Fibroblast of skin of back (primary cell): ENCODE results near the gene THOC5. TPM values are rescaled to one million over a fixed set of nuclear protein-coding genes. Genes with fewer than 3 reads are reported as not detected.
"Not testable (repeated sequence)": the region's sequence is repeated elsewhere in the genome, so short reads cannot be mapped to it uniquely, and the experiment has no call there.

Experiments used
- DNase-seq: peaks from one replicate; pipeline ENCODE4 v3.0.0-alpha.2; 2013
- polyA plus RNA-seq, 2 experiments: library from polyadenylated mRNA; unstranded; fragments of 120-200 nt; gene quantifications; one replicate each; pipeline ENCODE4 v1.2.1, GENCODE V29; 2013; ENCODE audit not compliant: insufficient read length in 2 of 2

The THOC5 gene
- 50.8 TPM for polyA plus RNA-seq (2013, experiment 1 of 2; ENCODE audit: insufficient read length)
- polyA plus RNA-seq (2013, experiment 2 of 2; ENCODE audit: insufficient read length), result 44.4 TPM

DNA sequence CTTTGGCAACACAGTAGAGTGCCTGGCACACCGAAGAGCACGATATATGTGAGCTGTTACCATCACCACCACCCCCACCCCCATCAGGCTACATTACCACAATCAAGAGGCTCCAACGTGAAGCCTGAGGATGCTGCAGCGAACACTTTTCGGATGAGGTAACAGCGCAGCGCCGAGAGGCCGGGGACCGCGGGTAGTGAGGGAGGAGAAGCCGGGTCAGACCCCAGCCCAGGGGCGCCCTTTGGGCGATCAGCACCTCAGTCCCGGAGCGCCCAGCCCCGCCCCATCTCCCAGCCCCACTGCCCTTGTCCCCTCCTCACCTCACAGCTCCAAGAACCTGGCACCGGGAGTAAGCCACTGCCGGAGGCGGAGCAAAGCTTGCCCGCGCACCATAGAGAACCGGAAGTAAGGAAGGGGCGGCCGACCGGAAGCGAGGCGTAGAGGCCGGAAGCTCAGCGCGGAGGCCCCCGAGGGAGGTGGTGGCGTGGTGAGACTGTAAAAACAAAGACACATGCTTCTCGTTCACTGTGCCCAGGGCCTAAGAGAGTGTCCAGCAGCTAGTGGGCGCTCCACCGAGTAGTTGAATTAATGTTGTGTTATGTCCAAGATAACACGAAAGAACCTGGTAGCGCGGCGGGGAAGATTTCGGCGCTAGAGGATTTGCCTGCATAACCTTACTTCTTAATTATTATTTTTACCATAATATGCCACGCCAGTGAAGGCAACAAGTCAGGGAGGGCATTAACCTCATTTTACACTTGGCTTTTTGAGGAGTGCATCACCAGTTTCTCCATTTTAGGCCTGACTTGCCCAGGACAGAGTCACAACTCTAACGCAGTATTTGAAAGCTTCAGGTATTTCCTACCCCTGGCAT lies at the start of gene THOC5:
Gene THOC5, minus strand, starts transcription at position 407 of the 874 bp plus-strand sequence. CDS start 4,610 bp downstream, outside the sequence.
- DNase-seq, result peak; percentile 97

DNA sequence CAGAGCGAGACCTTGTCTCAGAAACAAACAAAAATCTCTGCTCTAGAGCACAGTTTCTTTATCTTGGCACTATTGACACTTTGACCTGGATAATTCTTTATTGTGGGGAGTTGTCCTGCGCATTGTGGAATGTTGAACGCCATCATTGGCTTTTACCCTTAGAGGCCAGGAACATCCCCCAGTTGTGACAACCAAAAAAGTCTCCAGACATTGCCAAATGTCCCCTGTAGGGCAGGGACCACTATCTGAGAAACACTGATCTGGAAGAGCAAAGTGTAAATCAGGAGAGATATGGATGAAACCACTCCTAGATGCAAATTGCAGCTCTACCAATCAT lies 45.1 kb upstream of the THOC5 start:
- no peak for DNase-seq

DNA sequence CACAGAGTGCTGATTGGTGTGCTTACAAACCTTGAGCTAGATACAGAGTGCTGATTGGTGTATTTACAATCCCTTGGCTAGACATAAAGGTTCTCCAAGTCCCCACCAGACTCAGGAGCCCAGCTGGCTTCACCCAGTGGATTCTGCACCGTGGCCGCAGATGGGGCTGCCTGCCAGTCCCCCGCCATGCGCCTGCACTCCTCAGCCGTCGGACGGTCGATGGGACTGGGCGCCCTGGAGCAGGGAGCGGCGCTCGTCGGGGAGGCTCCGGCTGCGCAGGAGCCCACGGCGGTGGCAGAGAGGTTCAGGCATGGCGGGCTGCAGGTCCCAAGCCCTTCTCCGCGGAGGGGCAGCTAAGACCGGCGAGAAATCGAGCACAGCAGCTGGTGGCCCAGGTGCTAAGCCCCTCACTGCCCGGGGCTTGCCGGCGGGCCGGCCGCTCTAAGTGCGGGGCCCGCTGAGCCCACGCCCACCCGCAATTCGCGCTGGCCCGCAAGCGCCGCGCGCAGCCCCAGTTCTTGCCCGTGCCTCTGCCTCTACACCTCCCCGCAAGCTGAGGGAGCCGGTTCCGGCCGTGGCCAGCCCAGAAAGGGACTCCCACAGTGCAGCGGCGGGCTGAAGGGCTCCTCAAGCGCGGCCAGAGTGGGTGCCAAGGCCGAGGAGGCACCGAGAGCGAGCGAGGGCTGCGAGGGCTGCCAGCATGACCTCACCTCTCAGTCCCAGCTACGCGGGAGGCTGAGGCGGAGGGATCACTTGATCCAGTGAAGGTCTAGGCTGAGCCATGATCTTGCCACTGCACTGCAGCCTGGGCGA lies 44.5 kb upstream of the THOC5 start:
- DNase-seq, result not testable (repeated sequence)

DNA sequence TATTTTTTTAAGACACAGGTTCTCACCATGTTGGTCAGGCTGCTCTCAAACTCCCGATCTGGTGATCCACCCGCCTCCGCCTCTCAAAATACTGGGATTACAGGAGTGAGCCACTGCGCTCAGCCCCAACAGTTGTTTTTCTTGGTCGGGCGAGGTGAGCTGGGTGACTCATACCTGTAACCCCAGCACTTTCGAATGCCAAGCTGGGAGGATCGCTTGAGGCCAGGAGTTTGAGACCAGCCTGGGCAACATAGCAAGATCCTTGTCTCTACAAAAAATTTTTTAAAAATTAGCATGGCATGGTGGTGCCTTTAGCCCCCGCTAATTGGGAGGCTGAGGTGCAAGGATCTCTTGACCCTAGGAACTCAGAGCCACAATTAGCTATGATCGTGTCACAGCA lies 42.9 kb upstream of the THOC5 start:
- DNase-seq, result no peak

DNA sequence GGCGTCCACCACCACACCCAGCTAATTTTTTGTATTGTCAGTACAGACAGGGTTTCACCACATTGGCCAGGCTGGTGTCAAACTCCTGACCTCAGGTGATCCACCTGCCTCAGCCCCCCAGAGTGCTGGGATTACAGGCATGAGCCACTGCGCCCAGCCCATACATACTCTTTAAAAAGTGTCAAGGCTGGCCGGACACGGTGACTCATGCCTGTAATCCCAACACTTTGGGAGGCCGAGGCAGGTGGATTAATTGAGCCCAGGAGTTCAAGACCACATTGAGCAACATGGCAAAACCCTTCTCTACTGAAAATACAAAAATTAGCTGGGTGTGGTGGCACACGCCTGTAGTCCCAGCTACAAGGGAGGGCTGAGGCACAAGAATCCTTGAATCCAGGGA lies 40.9 kb upstream of the THOC5 start:
- not testable (repeated sequence) for DNase-seq

DNA sequence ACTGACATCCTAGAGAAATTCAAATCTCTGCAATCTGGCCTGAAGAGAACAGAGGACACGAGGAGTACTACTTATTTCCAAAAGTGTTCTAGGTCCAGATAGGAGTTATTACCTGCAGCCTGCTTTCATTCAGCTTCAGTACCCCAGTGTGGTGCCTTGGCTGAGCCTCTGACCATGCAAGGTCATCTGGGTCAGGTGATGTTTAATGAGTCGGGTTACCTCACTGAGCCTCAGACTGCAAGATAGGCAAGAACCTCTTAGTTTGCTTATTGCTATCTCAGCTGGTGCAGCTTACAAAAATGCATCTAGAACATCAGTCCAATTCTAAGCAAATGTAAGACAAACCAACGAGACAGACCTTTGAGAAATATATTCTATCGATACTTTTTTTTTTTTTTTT lies 40.4 kb upstream of the THOC5 start:
- DNase-seq, result no peak

DNA sequence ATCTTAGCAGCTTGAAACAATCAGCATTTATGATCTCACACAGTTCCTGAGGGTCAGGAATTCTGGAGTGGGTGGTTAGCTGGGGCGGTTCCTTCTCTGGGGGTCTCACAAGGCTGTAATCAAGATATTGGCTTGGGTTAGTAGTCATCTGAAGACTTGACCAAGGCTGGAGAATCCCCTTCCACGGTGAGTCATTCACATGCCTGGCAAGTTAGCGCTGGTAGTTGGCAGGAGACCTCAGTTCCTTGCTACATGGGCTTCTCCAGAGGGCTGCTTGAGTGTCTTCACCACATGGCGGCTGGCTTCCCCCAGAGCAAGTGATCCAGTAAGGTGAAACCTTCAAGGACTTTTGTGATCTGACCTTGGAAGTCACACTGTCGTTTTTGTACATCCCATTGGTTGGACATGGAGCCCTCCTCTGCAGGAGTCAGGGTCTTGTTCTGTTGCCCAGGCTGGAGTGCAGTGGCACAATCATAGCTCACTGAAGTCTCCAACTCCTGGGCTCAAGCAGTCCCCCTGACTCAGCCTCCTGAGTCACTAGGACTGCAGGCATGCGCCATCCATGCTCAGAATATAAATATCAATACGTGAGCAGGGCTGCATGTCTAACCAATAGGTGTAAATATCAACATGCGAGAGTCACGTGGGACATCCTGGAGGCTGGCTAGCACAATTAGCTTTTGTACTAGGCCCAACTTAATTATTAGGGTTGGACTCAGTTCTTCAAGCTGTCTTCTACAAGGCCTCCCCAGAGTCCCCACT lies 34.6 kb upstream of the THOC5 start:
- DNase-seq, result peak; percentile 82

DNA sequence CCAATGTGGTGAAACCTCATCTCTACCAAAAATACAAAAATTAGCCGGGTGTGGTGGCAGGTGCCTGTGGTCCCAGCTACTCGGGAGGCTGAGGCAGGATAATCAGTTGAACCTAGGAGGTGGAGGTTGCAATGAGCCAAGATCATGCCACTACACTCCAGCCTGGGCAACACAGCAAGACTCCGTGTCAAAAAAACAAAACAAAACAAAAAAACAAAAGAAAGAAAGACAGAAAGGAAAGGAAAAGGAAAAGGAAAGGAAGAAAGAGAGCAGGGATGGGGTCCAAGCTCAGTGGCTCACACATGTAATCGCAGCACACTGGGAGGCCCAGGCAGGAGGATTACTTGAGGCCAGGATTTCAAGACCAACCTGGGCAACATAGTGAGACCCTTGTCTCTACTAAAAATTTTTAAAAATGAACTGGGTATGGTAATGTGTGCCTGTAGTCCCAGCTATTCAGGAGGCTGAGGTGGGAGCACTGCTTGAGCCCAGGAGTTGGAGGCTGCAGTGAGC lies 32.7 kb upstream of the THOC5 start:
- not testable (repeated sequence) for DNase-seq

DNA sequence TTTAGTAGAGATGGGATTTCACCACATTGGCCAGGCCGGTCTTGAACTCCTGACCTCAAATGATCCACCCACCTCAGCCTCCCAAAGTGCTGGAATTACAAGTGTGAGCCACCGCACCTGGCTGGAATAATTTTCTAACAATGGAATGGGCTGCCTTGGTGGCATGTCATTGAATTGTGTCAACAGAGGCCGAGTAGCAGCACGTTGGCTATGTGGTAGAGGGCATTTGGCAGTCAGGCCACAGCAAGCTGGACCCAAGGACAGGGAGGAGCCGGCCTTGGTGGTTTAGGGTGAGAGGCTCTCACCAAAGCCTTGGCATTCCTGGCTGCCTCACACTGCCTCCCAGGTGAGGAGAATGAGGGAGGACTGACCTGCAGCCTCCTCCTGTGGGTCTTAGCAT lies 31.4 kb upstream of the THOC5 start:
- no peak for DNase-seq

DNA sequence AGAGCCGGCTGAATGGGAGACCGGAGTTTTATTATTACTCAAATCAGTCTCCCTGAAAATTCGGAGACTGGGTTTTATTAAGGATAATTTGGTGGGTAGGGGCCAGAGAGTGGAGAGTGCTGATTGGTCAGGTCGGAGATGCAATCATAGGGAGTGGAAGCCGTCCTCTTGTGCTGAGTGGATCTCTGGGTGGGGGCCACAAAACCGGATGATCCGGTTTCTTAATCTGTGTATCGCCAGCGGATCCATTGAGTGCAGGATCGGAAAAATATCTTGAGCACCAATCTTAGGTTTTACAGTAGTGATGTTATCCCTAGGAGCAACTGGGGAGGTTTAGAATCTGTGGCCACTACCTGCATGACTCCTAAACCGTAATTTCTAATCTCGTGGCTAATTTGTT lies 28.2 kb upstream of the THOC5 start:
- no peak for DNase-seq

DNA sequence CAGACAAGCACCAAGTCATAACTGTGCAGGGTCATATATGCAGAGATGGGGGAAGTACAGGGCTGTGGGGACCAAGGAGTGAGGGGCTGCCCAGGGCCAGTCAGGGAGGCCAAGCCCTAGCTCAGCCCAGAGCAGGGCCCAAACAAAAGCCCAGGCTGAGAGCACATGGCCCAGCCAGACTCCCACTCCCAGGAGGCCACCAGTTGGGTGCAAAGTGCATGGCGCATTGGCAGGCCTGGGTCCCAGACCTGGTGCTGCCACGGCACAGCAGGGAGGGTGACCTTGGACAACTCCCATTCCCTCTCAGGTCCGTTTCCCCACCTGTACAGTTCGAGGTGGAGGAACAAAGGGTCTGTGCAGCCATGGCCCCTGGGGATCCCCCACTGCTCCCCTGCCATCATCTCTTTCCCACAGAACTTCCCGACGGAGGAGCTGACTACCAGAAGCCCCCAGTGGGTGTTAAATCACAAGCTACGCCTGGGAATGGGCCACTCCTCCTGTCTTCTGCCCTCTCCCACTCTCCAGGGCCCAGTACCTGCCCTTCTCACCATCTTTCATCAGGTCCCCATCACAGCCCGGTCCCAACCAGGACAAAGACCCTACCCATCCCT lies 26.7 kb upstream of the THOC5 start:
- no peak for DNase-seq

DNA sequence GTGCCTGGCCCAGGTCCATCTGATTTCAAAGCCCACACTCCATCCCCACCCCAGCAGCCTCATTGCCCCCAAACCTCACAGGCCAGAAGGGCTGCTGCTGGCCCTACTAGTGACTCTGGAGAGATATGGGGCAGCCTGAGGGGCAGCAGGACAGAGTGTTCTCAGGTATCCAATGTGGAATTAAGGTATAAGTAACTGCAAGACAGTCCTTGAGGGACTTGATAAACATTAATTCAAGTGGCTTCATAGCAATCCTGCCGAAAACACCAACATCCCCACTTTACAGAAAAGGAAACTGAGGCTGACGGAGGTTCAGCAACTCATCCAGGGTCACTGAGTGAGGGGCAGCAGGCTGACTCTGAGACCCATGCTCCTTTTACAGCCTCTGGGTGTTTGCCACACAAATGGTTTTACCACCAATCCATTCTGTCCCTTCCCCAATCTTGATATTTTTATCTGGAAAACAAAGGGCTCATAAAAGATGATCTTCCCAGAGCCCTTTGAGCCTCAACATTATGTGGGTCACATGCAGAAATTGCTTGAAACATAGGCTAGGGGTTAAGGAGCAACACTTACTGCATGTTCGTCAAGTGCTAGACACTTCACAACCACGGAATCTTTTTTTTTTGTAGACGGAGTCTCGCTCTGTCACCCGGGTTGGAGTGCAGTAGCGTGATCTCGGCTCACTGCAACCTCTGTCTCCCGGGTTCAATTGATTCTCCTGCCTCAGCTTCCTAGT lies 25.1 kb upstream of the THOC5 start:
- no peak for DNase-seq

DNA sequence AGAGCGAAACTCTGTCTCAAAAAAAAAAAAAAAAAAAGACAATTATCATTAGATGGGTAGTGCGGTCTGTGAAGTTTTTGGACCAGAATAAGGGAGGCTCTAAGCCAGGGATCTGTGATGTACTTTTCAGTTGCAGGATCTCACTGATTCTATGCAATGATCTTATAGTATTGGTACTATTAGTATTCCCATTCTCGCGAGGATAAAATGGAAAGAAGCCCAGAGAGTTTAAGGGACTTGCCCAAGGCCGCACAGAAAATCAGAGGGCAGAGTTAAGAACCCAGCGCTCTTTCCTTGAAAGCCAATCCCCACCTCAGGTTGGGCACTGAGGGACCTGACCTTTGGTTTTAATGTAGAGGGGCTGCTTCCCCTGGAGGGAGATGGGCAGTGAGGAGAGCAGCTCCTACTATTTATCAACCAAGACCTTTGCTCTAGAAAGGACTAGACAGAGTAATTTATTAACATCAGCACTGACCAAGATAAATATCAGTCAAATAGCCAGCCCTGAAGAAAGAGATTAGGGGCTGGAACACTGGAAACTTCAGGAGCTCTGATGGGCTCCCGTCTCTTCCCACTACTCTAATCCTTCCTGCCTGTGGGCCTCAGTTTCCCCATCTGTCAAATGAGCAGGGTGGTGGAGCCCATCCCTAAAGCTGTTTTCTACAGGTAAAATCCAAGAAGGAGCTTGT lies 21.3 kb upstream of the THOC5 start:
- no peak for DNase-seq

DNA sequence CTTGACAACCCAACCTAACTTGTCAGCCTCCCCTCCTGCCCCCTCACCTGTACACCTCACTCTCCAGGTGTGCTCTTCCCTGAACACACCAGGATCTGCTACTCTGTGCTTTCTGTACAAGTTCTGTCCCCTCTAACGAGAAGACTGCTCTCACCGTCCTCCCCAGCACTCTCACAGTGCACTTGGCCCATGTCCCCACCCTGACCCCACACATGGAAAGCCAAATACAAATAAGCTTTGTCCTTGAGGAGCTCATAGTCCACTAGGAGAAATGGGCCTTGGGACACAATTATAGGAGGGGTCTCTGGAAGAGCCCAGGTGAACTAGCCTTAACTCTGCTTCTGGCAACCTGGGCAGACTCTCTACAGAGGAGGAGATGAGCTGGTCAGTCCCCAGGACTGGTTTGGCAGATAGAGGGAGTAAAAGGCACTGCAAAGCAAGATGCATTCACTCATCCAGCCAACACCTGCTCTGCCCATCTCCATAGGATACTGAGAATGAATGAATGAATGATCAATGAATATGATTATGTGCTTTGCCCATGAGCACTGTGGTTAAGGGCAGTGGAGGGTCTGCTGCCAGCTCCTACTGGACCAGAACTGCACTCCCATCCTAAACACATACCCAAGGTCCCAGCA lies 17.5 kb upstream of the THOC5 start:
- DNase-seq, result no peak

DNA sequence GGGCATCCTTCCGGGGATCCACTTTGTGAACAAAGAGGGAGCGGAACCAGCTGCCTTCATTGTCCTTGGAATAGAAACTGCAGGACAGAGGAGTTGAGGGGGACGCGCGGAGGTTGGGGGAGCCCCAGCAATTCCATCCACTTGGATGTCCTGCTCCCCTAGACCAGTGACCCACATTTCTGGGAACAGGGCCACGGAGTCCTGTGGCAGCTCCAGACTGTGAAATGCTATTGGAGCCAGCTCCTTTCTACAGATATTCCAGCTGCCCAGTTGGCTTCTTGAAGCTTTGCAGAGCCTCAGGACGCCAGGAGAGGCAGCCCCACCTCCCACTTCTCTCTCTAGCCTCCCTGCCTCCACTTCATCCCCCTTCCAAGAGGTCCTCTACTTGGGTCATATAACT lies 16.9 kb upstream of the THOC5 start:
- DNase-seq, result no peak

DNA sequence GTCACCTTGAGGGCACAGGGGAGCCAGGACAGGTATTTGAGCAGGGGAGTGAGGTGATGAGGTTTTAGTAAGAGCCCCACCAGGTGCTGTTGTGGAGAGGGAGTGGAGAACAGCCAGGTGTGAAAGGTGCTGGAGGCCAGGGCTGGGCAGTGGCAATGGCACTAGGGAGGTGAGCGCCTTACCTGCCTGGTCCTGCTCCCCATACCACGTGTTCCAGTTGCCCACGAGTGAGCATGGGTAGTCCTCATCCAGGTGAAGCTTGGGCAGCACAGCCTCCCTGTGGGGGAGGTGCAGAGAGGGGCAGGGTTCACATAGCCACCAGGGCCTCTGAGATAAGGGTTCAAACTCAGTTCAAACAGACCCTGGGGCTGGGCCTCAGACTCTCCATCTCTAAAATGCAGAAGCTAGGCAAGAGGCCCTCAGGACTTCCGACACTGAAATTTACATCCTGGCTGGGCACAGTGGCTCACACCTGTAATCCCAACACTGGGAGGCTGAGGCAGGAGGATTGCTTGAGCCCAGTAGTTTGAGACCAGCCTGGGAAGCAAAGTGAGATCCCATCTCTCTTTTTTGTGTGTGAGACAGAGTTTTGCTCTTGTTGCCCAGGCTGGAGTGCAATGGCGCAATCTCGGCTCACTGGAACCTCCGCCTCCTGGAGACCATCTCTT lies 15.6 kb upstream of the THOC5 start:
- no peak for DNase-seq

DNA sequence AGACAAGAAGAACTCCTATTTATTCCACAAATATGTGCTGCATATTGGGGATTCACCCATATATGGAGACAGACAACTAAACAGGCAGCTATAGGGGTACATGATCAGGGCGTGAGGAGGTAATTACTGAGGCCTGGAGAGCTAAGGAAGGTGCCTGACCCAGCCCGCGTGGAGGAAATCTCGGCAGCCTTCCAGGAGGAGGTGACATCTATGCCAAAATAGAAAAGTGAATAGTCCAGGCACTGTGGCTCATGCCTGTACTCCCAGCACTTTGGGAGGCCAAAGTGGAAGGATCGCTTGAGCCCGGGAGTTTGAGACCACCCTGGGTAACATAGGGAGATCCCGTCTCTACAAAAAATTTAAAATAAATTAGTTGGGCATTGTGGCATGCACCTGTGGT lies 13.8 kb upstream of the THOC5 start:
- no peak for DNase-seq

DNA sequence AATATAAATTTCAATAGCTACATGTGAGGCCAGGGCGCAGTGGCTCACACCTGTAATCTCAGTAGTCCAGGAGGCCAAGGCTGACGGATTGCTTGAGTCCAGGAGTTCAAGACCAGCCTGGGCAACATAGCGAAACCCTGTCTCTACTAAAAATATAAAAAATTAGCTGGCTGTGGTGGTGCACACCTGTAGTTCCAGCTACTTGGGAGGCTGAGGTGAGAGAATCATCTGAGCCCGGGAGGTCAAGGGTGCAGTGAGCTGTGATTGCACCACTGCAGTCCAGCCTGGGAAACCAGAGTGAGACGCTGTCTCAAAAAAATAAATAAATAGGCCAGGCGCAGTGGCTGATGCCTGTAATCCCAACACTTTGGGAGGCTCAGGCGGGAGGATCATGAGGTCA lies 13.0 kb upstream of the THOC5 start:
- not testable (repeated sequence) for DNase-seq

DNA sequence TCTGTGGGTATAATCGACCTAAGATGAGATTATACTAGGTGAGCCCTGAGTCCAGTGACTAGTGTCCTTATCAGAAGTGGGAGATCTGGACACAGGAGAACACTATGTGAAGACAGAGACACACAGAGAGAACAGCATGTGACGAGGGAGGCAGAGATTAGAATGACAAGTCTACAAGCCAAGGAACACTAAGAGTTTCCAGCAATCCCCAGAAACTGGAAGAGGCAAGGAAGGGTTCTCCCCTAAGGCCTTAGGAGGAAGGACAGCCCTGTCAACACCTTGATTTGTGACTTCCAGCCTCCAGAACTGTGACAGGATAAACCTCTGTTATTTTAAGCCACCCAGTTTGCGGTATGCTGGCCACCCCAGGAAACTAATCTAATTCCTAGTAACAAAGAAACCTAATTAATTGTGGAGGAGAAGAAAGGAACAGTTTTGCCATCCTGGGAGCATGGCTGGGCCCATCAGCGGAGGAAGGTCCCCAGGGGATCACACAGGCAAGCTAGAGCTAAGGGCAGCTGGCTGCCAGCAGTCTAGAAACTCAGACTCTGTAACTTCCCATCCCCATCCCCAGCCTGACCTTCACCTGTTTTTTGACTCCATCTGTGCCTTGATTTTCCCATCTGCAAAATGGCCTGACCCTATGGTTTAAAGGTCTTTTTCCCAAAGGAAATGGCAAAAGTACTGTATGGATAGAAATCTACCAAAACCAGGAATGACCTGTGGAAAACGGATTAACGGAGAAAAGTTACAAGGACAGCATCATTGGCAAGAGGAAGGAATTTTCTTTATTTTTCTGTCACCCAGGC lies 10.3 kb upstream of the THOC5 start:
- no peak for DNase-seq
